ENCODE measurements around the gene UTS2B. TPM values are rescaled to one million over a fixed set of nuclear protein-coding genes. Genes with fewer than 3 reads are reported as not detected.

The UTS2B gene
- total RNA-seq, 1 donor from 2014 or later: 0.70 TPM

DNA sequence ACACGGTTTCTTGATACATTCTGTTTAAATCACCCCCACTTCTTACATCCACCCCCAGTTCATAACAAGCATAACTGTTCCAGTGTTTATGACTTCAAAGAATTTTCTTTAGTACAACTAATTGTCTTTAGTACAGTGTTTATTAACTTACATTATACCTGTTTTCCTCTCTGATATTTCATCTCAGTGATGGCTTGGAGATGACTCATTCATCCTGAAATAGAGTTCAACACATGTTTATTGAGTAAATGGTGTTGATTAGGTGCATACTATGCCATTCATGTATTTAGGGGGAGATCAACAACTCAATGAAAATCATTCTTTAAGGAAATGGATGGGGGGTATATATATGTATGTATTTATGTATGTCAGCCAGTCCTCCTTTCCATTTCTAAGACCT lies 21.7 kb upstream of the UTS2B start:
- DNase-seq (ENCODE audit: low spot score): no peak

DNA sequence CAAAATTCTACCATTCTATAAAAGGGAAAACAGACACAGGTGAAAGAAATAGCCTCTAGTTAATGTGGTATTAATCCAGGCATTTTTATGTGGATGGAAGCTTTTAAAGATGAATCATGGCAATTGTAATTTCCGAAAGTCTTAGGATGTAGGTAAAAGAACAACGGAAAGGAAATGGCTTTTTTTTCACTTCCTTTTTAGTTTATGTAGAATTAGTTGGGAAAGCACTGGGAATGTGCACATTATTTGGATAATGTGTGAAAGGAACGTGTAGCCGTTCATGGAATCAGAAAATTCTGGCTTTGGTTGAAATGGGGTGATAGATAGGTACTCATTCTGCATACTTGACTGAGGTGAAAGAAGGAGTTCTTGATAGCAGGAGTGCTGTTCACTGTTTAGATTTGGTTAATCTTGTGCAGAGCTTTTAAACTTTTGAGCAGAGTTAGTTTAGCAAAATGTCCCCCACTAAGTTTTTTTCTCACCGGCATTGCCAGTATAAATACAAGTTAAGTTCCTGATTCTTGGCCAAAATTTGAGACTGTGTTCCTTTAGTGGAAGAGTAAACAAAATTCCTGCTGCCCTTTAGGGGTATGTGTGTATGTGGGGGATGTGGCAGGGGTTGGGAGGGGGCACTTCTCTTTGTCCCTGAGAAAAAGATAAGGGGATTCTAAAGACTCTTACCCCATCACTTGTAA lies 20.2 kb upstream of the UTS2B start:
- DNase-seq (ENCODE audit: low spot score): no peak

DNA sequence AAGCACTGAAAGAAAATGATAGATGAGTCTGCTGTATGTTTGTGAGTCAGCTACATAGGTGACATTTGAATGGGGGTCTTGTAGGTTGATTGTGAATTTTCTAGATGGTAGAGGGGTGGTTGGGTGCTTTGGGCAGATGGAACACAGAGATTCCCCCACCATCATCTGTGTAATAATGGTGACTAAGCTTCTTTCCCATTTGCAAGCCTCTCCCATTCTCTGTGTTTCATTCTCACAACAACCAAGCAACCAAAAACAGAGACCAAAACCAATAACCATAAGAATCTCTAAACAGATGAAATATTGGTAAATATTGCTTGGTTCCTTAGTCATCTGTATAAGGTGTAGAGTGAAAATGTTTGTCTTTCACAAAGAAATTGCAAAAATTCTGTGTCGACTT lies 17.8 kb upstream of the UTS2B start:
- DNase-seq (ENCODE audit: low spot score): no peak

DNA sequence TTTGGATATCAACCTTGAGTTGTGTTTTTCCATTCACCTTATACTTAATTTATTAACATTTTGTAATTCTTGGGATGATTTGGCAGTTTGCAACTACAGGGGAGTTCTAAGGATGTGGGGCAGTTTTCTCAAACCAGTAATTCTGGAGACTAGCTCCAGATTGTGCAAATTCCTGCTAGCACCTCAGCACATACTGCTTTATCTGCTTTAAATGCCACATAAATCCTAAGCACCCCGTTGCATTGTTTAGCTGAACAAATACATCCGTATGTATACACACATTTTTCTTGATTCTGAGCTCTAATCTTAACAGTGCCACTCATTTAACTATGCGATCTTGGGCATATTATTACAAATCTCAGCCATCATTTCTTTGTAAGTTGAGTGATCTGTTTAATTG lies 16.9 kb upstream of the UTS2B start:
- no peak for DNase-seq (ENCODE audit: low spot score)

DNA sequence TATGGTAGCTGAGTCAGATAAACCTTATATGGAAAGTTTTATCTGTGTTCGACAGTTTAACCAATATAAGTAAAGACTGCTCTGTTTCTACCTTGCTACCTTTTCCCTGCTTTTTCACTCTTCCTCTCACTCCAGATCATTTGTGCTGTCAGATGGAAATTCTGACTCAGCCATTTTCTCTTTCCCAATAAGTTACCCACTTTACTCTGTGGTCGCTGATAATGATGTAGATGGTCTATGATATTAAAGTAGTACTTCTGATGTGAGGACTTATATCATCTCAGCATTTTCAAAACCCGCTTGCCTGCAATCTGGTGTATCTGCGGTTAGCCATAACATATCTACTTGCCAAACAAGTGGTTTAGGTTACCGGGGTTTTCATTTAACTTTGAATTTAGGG lies 15.0 kb upstream of the UTS2B start:
- DNase-seq (ENCODE audit: low spot score): no peak

DNA sequence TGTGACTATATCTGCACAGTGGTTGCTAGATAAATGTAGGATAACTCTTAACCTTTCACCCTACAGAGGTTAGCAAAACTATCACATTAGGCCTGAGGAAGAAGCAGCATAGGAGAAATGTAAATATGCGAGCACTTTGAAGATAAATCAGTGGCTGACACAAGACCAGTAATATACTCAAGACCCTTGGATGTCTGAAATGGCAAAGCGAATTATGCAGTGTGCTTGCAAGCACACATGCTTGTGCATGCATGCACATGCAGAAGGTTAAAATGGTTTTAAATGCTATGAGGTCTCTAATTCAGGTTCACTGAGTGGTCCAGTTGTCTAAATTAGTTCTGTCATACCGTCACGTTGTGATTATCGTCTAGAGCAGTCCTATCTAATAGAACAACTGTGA lies 13.6 kb upstream of the UTS2B start:
- DNase-seq (ENCODE audit: low spot score): no peak

DNA sequence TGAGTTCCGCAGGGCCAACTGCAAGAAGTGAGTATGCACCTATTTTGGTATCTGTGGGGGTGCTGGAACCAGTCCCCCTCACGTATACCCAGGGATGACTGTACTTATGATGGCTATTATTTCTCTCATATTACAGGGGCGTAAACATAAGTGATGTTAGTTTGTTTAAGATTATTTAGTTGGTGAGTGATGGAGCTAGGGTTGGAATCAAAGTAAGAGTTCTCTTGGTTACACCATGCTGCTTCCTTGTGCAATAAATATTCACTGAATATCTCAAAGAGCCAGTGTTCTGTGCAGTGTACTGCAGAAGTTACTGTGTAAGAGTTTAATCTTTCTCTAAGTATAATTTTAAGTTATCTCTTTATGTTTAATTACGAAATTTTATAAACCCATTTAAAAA lies 12.8 kb upstream of the UTS2B start:
- no peak for DNase-seq (ENCODE audit: low spot score)

DNA sequence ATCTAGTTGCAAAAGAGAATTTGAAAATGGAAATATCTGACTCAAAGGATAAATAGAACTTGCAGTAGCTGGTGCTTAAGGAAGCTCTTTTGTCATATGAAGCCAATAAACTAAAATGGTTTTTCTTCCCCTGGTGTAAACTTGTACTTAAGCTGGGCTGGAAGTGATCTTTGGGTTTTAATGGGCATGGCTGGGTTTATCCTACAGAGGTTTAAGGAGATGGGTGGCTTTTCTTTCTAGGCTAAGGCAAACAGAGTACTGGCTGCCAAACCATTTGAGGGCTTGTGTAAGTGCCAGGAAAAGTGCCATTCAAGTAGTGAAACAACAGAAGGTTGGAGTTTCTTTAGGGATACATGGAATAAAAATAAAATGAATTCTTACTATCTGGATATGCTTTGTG lies 12.1 kb upstream of the UTS2B start:
- no peak for DNase-seq (ENCODE audit: low spot score)

DNA sequence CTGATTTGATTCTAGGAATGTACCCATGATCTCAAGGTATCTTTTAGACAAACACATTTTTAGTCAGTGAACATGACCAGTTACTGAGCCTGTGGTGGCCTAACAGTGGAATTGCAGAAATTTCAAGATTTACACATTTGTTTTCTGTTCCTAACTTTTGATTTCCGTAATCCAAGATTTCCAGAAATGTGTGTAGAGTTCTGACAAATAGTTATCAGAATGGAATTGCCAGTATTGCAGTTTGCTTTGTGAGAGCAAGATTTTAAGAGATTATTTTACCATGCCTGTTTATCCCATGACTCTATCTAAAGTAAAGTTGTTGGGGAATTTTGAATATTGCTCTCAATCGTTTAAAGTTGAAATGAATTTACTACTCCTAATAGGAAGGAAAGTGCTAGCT lies 11.7 kb upstream of the UTS2B start:
- no peak for DNase-seq (ENCODE audit: low spot score)

DNA sequence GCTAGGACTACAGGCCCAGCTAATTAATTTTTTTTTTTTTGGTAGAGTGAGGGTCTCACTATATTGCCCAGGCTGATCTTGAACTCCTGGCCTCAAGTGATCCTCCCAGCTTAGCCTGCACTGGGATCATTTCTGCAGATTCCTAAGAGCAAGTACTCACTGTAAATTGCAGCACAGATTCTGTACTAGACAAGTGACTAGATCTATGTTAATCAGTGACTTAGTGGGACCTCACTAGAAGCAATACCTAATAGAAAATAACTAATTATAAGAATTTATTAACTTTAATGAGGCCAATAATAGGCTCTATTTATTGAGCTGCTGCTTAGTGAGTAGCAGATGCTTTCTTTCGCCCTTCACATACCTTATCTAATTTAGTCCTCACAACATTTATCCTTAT lies 10.6 kb upstream of the UTS2B start:
- DNase-seq (ENCODE audit: low spot score): no peak

DNA sequence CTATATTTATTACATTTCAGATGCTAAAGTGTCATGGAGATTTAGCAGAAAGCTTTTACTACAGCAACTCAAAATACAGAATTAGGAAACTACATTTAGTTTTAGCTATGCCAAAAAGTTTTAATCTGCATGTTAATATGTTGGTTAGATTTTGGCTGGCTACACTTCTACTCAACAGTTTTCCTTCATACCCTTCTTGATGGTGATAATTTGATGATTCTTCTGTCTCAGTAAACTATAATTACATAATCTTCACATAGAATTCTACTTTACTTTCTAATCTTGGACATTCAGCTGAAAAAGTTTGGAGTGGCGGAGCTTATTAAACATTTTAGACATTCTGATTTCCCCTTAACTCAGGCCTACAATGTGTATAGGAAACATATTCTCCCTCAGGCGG lies 10.0 kb upstream of the UTS2B start:
- no peak for DNase-seq (ENCODE audit: low spot score)

DNA sequence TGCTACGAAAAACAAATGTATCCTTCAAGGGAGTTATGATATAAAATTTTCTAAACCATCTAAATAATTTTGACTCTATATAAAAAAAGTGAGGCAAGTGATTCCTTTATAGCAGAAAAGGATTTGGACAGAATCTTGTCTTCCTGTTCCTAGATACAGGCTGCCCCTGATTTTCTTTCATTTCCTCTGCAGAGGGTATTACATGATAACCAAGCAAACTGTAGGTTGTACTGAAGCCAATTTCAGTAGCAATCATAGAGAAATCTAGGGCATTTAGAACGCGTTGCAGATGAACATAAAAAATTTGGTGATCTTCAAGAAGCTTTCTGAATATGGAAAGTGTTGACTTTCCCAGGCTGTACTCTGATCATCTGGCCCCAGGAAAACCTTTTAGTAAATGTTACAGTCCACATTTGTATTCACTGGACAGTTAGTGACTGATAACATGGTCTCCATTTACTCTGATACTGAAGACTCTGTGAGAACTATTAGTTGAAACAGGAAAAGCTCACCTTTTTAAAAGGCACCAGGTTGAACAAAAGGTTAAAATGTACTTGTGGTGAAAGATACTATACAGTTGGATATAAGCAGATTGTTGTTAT lies 9.1 kb upstream of the UTS2B start:
- no peak for DNase-seq (ENCODE audit: low spot score)

DNA sequence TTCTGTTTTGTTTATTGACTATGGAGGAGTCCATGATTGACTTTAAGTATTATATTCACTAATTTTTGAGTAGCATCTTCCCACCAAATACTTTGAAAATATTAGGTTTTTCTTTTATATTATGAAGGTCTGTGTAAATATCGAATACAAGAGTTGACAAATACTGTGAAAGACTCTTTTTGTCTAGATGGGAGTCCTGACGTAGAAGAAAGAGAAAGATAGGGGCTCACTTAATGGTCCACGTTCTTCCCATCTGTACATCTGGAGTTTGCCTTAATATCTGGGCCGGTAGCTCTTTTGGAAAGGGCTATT lies 7.8 kb upstream of the UTS2B start:
- no peak for DNase-seq (ENCODE audit: low spot score)

DNA sequence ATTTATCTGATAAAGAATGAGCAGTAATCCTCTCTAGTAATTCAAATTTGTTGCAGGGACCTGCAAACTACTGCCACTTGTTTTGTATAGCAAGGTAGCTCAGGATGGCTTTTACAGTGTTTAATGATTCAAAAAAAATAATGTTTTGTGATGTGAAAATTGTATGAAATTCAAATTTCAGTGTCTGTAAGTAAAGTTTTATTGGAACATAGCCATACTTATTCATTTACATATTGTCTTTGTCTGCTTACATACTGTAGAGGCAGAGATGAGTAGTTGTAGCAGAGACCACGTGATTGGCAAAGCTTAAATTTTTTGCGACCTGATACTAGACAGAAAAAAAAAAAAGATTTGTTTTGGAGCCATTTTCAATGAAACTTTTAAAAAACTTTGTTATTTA lies 6.5 kb upstream of the UTS2B start:
- DNase-seq (ENCODE audit: low spot score): no peak

DNA sequence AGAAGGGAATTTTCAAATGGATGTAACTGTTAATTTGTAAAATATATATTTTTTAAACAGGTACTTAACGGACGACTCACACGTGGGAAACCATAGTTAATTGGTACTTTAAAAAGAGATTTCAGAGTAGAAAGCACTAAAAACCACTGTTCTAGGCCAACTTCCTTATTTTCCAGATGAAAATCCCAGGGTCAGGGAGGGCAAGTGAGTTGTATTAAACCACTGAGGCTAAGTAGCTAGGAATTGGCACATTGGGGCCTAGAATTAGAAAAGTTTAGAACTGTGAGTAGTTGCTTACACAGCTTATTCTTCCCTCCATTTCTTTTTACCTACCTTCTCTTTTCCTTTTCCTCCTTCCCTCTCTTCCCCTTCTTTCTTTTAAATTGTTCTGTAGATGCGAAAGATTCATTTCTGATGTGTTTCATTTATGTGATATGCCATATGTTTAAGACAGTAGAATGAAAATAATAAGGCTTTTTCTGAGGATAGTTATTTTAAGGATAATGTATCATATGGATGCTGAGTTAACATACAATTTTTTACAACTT lies 4.1 kb upstream of the UTS2B start:
- no peak for DNase-seq (ENCODE audit: low spot score)

DNA sequence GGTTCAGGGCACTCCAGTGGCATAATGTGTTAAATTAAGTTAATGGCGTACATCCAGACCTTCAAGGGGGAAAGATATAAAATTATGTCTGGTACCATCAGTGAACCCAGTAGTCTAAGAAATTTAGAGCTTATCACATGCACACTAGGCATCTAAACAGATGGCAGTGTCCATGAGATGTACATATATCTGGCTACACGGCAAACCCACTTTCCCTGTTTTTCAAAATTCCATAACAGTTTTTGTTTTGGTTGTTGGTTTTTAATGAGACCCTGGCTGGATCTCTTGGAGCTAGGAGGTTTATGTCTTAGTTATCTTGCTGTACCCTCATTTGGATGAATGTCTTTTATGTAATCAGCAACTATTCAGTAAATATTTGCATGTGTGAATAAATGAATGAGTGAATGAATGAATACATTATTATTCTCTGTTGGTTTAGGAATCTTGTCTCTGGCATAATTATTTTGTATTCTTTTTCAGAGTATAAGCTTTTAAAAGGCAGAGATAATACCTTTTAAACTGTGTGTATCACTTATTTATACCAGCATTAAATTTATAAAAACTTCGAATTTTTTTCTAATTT lies 3.1 kb upstream of the UTS2B start:
- DNase-seq (ENCODE audit: low spot score): no peak

DNA sequence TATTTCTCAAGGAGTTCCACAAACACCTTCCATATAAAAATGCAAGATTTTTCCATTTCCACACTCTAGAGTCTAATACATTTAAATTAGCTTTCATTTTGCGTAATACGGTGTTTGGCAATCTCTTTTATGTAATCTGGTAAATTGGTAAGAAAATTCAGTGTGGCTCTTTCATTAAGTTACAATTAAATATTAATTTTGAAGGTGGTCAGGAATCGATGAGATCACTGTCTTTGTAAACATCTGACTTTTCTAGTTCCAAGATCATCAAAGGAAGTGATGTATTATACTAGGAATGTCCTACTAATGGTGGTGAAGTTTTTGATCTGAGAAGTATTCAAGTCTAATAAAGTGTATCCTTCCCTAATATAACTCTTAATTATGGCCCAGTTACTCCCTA lies 1.1 kb upstream of the UTS2B start:
- DNase-seq (ENCODE audit: low spot score): no peak

DNA sequence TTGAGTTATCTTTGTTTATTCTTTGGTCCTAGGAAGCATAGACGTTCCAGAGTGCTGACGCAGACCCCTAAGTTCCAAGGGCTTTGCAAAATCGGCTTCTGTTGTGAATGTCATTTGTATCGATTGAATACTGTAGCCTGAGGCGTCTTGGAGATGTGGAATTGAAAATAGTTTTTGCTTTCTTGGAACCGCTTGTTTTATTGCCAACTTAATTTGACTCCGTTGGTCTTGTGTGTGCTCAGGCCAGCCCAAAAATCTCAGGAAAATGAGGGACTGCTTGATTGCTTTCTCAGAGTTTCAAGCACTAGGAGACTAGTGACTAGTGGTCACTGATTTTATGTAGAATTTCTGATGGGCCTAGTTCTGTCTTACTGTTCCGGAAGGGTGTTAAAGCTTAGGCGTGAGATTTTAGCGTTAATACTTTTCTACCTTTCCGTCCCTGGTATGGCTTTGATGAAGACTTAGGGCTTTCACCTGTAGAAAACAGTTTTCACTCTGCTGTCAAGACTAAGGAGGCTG lies 263 bp upstream of the UTS2B start:
- DNase-seq (ENCODE audit: low spot score): no peak

DNA sequence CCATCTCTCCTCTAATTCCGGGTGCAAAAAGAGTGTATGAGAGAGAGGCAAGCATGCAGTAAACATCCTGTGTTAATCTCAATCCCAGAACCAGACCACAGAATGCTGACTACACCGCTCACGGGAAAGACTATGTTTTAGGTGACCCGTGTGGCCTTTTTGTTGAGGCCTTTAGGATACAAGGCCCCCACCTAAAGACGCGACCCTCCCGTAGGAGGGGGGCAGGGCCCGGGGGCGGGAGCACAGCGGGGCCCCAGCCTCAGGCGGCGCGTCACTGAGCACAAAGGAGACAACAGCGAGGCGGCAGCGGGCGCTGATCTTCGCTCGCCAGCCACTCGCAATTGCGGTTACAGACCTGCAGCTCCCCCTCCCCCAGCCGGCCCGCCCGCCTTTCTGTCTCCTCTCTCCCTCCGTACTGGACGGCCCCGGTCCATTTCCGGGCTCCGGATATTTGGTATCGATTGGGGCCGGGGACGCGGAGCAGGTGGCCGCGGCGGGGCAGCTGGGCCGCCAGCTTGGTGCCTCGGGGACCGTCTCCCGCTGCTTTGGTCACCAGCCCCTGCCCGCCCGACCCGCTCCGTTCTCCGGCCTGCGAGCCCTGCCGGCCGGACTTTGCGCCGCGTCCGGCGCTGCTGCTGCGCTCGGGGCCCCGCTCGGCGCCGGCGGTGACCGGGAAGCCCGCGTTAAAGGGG lies 1.2 kb downstream of the UTS2B start, which contains the start of gene CCDC50:
Gene CCDC50 (plus strand): TSS at position 433 of the 692 bp plus-strand sequence. CDS start 281 bp downstream, outside the sequence.
- peak; percentile 88 for DNase-seq (ENCODE audit: low spot score)

DNA sequence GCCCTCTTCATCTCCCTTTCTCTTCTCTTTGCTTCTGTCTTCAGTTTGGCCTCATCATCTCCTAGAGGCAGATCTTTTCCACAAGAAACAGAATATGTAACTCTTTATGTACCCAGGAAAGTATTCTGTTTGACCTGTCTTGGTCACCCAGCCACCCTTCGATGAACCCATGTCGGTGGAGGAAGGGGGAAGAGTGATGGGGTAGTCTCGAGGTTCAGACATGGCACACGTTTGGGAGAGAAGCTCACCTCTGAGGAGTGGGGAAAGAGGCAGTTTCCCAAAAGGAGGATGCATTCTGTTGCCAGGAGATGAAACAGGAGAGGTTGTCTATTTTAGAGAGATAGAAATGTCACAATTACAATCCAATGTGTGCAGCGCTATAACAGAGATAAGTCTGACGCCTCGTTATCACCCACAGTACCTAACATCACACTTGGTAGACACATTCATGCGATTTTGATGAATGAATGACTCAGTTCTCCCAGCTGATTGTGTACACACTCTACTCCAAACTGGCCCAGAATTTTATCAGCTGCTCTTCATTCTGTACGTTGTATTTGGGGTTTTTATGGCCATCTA lies 1.9 kb downstream of the UTS2B start:
- no peak for DNase-seq (ENCODE audit: low spot score)

DNA sequence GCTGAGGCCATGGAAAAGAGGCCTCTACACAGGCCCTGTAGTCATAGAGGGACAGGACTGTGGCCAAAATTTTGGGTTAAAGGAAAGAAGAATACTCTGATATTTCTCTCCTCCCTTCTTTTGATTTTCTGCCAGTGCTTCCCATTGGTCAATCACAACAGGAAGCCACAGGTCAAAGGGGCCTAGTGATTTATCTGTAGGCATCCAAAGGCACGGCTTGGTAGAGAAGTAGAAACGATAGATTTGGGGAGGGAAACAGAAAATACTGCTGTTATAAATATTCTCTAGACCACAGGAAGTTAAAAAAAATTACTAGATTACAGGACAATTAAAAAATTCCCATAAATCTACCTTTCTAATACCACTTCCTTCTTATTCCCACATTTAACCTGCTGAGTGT lies 2.8 kb downstream of the UTS2B start:
- DNase-seq (ENCODE audit: low spot score): no peak

DNA sequence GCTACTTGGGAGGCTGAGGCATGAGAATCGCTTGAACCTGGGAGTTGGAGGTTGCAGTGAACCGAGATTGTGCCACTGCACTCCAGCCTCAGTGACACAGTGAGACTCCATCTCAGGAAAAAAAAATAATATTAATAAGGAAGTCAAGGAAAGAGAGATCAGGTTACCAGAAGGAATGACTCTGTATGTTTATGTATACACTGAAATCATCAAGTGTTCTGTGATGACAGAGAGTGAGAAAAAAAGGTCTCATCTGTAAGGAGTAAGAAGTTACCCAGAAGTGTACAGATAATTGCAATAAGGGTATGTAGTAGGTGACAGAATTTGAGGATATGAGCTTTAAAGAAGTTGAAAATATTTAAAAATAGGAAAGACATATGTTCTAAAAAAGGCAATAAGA lies 5.4 kb downstream of the UTS2B start:
- DNase-seq (ENCODE audit: low spot score): no peak
